GM21423 (cell line): ENCODE data around the gene LRIG3.
"Not testable (repeated sequence)": the region's sequence is repeated elsewhere in the genome, so short reads cannot be mapped to it uniquely, and the experiment has no call there.

Experiments used
- ATAC-seq: cut with Tn5 transposase; IDR thresholded peaks from one replicate; pipeline ENCODE4 v1.9.1; 2021; ENCODE audit warnings: mild to moderate bottlenecking, moderate library complexity; ENCODE audit not compliant: unreplicated experiment

Gene LRIG3, protein sequence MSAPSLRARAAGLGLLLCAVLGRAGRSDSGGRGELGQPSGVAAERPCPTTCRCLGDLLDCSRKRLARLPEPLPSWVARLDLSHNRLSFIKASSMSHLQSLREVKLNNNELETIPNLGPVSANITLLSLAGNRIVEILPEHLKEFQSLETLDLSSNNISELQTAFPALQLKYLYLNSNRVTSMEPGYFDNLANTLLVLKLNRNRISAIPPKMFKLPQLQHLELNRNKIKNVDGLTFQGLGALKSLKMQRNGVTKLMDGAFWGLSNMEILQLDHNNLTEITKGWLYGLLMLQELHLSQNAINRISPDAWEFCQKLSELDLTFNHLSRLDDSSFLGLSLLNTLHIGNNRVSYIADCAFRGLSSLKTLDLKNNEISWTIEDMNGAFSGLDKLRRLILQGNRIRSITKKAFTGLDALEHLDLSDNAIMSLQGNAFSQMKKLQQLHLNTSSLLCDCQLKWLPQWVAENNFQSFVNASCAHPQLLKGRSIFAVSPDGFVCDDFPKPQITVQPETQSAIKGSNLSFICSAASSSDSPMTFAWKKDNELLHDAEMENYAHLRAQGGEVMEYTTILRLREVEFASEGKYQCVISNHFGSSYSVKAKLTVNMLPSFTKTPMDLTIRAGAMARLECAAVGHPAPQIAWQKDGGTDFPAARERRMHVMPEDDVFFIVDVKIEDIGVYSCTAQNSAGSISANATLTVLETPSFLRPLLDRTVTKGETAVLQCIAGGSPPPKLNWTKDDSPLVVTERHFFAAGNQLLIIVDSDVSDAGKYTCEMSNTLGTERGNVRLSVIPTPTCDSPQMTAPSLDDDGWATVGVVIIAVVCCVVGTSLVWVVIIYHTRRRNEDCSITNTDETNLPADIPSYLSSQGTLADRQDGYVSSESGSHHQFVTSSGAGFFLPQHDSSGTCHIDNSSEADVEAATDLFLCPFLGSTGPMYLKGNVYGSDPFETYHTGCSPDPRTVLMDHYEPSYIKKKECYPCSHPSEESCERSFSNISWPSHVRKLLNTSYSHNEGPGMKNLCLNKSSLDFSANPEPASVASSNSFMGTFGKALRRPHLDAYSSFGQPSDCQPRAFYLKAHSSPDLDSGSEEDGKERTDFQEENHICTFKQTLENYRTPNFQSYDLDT

DNA sequence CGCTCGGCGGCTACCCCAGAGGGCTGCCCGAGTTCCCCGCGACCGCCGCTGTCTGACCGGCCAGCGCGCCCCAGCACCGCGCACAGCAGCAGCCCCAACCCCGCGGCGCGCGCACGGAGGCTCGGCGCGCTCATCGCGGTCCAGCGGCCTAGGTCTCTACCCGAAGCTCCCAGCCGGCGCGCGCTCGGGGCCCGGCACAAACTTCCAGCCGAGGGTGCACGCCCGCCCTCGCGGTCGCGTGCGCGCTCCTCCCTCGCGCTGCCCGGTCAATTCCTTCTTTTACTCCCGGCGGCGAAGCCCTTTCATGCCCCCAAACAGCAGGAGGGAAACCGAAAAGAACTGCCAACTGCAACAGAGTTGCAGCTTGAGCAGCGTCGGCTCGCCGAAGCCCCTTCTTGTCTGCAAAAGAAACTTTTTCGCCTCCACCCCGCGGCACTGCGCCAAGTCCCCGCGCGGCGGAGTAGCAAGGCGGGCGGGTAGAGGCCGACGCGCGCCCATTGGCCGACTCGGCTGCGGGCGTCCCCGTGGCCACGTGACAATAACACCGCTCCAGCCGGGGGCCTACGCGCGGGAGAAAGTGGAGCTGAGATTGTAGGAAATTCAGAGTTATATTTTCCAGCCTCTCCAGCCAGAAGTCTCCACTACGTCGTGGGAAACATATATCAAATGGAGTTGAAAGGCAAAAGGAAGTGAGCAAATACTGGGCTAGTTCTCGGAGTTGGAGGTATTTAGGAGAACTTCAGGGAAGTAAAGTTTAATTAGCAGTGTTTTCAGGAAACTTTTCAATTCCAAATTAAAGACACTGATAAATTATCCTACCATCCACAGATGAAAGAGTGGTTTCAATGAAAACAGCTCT, at the start of gene LRIG3:
LRIG3 (minus strand) TSS at position 403 of the 859 bp plus-strand sequence; CDS start at position 134, 269 bp downstream.
- ATAC-seq, result peak; percentile 95

DNA sequence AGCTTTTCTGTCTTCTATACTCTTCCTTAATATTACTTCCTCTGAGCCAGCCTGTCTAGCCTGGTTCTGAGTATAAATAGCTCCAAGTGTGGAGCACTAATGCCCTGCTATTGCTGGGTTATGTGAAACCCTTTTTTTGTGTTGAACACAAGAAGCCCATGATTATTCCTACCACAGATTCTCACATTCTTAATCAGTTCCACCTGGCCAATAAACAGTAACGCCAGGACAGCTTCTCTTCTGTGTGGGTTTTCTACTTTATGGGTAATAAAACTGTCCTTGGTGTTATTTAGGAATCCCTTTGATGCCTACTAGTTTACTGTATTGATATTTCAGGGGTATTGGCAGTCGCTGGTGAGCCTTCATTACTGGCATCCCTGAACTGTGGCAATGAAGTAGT, 48.9 kb upstream of the LRIG3 start:
- no peak for ATAC-seq

DNA sequence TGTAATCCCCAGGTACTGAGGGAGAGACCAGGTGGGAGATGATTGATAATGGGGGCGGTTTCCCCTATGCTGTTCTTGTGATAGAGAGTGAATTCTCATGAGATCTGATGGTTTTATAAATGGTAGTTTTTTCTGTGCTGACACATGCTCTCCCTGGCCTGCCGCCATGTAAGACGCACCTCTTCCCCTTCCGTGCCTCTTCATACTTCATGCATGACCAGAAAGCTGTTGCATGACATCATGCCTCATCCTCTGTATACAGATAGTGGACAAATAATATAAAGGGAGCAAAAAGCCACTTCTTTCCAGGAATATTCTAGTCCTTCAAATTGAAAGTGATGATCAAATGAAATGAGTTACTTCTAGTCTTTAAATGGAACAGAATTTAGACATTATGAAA, 47.3 kb upstream of the LRIG3 start:
- no peak for ATAC-seq

DNA sequence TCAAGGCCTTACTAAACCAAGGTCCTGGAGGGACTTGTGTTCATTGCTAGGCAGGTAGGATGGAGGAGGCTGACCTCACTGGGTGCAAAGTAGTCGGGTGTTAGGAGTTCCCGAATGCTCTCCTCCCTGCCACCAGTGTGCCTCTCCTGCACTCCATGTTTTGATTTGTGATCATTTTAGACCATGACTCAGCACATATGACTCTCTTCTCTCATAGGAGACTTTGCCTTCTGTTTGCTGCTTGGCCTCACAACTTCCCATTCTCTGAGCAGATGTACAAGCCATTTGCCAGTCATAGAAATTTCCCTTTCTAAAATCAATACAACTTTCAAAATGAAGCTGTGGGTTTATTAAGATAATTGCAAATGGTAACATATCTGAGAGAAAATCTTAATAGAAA, 46.6 kb upstream of the LRIG3 start:
- no peak for ATAC-seq

DNA sequence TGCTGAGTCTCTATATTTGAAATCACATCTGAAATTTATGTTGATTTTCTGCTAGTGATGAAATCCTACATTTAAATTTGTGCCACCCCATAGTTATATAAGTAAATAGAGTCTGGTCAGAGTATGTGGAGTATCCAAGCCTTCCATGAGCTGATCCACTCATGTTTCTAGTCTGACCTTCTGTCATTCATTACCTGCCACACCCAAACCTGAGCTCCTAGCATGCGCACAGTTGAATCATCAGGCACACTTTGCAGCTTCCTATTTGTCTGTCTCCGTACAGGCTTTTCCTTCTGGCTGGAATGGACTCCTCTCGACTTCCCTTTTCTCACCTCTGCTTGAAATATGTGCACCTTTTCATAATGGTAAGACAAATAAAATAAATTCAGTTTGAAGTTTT, 45.3 kb upstream of the LRIG3 start:
- no peak for ATAC-seq

DNA sequence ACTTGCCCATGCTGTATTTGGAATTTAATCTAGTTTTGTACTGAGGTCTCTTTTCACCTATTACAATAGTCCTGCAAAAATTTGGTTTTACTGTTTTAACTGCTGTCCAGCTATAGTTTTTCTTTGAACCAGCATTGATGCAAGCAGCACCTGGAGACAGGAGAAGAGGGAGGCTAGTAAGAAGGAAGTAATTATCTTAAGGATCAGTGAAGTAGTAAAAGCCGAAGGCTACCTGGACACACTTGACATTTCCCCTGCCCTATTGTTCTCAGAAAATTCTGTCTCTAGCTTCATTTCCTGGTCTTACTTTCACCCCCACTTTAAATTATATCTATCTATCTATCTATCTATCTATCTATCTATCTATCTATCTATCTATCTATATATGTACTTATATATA, 43.5 kb upstream of the LRIG3 start:
- no peak for ATAC-seq

DNA sequence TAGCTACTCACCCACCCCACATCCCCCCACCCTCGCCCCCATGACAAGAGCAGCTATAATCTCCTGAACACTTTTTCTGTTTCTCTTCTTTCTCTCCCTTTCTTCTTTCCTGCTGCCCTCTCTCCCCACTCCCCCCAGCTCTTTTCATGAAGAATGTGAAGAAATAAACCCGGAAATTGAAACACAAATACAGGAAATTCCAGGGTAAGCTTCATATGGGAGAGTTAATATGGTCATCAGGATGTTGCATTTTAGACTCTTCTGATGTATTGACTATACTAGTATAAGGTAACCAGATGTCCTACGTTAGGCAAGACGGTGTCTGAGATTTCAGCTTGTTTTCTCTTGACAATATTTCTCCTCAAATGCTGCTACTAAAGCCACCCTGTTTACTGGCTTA, 41.6 kb upstream of the LRIG3 start:
- no peak for ATAC-seq

DNA sequence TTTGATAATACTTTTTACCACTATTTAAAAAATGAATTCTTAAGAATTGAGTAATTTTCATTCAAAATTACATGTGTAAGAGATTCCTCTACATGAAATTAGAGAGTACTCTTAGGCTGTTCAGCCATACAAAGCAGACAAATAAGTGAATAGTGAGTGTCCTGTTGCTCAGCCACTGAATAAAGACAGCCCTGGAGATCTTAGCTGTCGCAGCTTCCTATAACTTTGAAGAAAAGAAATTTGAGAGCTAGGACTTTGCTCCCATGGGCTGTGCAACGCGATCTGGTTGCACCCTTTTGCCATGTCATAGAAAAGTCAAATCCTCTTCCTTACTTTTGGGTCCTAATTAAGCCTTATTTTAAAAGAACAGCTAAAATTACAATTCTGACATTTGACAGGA, 40.9 kb upstream of the LRIG3 start:
- no peak for ATAC-seq

DNA sequence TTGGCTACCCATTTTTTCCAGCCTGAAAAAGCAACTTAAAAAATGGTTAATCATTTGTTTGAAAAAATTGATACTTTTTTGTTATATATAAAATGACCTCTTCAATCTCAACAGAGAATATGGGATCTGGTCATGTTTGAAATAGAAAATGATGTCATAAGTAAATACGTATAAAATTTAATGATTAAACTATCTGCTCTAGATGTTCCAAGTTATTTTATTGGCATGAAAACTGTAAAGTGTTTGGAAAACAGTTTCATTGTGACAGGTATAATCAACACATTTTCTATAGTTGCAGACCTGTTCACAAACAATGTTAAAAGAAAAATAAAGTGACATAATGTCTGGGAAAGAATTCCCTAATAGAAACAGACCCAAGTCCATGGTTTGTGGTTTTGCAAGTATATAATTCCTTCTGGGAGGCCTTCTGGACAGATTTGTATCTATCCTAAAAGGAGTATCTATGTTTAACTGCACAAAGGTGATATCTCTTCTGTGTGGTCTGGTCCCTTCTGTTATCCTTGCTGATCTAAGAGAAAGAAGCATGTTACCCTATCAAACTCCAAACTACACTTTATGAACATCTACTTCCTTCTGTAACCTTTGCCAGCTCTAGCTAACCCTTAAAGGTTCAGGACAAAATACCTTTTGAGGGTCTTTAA, 39.5 kb upstream of the LRIG3 start:
- ATAC-seq, result no peak

DNA sequence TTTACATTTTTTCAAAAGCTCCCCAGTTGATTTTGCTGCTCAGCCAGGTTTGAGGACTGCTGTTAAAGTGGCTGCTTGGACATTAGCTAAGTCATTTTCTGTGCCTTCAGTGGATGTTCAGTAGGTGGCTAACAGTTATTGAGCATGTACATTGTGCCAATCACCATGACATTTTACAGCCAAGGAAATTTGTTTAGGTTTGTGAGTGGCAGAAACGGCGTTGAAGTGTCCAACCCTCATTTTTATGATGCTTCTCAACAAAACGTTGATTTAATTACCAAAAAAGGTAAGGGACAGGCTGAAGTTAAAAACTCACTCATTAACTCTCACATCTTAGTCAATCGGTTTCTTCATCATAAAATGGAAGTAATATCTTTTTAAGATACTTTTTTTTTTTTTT, 37.0 kb upstream of the LRIG3 start:
- ATAC-seq, result no peak

DNA sequence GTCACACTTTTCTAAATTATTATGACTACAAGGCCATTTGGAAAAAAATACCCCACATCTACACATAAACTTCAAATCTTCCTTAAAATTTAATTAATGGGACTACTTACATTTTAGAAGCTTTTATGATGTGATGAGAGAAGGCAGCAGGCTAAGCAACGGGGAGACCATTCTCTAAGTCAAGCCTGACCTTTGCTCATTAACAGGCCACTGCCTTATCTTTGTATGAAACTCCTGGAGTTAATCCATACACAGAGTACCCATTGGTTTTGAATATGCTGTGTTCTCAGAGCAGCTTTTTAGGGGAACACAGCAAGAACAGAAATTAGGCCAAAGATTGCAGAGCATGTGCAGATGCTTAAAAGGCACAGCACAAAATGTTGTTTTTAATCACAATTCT, 35.5 kb upstream of the LRIG3 start:
- ATAC-seq, result no peak

DNA sequence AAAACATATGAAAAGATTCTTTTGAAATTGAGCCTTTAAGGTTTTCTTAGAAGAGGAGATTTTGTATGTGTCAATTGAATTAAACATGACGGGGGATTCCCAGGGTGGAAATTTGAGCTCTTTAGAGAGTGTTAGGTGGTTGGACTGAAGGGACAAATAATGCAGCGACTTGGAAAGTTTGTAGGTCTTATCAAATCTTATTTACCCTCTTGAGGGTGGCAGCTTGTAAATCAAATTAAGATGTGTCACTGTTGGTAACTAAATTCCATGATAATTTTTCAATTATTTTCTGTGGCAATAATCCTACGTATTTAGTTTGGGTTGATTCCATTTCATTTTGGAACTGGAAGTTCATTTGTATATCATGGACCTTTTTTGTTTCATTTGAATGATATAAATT, 33.7 kb upstream of the LRIG3 start:
- ATAC-seq, result no peak

DNA sequence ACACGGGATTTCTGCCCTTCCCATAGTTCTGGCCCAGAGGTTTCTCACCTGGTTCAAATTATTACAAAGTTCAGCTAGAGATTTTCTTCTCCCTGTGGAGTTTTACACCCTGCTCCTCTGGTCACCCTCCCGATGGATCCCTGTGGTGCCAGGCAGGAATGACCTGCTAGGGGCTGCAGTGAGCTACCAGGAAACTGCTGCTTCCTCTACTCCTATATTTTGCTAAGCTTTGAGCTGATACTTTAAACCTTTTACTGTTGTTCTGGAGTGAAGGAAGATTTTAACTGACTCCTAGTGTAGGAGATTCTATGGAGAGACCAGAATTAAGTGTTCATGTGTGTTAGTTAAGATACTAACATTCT, 30.4 kb upstream of the LRIG3 start:
- ATAC-seq, result no peak

DNA sequence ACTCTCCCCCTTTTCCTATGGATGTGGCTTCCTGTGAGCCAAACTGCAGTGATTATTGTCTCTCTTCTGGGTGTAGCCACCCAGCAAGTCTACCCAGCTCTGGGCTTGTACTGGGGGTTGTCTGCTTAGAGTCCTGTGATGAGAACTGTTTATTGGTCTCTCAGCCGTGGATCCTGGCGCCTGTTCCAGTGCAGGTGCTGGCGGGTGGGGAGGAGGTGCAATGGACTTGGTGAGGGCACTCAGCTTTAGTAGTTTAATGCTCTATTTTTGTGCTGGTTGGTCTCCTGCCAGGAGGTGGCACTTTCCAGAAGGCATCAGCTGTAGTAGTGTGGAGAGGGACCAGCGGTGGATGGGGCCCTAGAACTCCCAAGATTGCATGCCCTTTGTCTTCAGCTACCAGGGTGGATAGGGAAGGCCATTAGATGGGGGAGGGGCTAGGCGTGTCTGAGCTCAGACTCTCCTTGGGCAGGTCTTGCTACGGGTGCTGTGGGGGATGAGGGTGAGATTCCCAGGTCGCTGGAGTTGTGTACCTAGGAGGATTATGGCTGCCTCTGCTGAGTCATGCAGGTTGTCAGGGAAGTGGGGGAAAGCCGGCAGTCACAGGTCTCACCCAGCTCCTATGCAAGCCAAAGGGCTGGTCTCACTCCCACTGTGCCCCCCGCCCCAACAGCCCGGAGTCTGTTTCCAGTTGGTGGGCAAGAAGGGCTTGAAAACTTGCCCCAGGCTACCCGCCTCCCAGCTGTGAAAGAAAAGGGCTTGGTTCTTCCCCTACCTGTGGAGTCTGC, 29.8 kb upstream of the LRIG3 start:
- not testable (repeated sequence) for ATAC-seq

DNA sequence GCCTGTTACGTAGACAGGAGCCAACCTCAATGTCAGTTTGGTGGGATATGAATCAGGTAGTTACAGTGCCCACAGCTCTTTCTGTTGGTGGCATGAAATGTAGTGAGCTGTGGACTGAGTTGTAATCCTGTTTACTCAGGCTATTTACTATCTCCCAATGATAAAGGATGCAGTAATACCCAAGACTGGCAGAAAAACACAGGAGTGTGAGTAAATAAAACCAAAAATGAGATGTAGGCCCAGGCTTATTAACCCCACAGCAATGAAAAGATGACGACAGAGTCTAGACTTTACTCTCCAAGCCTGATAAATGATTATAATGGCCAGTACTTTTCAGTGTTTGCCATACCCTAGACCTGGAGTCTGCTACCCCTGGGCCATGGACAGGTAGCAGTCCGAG, 22.8 kb upstream of the LRIG3 start:
- ATAC-seq, result no peak

DNA sequence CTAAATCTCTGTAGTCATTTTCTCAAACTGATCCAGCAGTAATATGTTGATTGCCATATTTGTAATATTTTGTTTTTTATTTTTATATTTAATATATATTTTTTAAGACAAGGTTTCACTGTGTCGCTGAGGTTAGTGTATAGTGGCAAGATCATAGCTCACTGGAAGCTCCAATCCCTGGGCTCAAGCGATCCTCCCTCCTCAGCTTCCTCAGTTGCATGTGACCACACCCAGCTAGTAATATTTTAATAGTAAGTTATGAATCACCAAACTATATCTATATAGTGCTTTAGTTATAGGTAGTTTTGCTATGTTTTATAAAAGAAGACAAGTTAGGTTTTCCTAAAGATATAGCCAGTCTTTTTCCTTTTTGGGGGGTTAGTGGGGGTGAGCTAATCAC, 22.0 kb upstream of the LRIG3 start:
- ATAC-seq, result no peak

DNA sequence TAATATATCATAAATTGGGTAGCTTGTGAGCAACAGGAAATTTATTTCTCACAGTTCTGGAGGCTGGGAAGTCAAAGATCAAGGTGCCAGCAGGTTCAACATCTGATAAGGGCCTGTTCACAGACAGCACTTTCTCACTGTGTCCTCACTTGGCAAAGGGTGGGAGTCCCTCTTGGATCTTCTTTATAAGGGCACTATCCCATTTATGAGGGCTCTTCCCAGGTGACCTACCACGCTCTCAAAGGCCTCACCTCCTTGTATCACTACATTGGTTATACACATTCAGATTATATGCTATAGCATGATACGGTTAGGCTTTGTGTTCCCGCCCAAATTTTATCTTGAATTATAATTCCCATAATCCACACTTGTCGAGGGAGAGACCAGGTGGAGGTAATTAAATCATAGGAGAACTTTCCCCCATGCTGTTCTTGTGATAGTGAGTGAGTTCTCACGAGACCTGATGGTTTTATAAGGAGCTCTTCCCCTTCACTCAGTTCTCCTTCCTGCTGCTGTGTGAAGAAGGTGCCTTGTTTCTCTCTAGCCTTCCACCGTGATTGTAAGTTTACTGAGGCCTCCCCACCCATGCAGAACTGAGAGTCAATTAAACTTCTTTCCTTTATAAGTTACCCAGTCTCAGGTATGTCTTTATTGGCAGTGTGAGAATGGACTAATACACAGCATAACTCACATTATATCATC, 19.2 kb upstream of the LRIG3 start:
- ATAC-seq, result no peak

DNA sequence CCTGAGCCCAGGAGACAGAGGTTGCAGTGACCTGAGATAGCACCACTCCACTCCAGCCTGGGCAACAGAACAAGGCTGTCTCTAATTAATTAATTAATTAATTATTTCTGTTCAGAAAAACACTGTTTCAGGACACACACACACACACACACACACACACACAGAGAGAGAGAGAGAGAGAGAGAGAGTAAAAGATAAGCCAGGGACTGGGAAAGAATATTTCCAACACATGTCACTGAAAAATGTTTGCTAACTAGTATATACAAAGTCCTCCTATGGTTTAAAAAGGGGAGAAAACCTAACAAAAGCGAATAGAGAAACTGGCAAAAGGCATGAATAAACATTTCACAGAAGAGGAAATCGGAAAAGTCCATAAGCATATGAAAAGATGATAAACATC, 18.1 kb upstream of the LRIG3 start:
- no peak for ATAC-seq

DNA sequence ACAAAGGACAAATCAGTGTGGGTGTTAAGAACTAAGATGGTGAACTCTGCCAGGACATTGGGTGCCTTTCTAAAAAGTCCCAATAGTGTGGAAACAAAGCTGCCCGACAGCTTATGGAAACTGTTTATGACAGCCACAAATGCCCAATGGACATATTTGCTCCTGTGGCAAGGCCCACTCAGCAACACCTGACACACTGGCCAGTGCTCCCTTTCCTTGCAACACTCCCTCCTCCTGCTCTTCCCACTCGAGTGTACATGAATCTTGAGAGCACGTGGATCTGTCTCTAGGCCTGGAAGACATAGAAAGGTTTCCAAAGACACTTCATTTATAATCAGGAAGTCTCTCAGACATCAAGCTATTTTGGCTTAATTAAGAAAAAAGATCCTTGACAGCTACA, 14.2 kb upstream of the LRIG3 start:
- ATAC-seq, result no peak
